Measurements from ENCODE around the gene RALGAPA2.

DNA sequence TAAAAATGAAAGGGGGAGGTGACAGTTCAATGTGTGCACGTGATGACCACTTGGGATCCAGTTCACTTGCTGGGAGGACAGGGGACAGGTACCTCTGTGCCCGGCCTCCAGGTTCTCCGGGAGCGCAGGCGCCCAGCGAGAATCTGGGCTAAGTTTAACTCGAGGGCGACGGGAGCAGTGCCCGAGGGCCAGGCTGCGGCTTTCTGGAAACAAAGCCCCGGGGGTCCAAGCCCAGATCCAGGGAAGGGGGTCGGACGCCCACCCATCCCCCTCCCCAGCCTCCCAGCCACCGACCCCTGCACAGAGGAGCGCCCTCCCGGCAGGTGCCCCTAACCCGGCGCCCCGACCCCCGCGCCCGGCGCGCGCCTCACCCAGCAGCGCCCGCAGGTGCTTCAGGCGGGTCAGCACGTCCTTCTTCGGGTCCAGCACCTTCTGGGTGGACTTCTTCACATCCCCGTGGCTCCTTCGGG, 405 bp downstream of the RALGAPA2 start:
- TF ChIP-seq EZH2 (IDR thresholded peaks at IDR 0.05; ENCODE audit: borderline replicate concordance, low read depth, low read length, severe bottlenecking) (no peak), POLR2A (IDR thresholded peaks at IDR 0.05; ENCODE audit: low read depth, low read length) (no peak)

Data from endothelial cell of umbilical vein (primary cell).